Vein endothelial cell (primary cell): ENCODE results near the gene CNGA2. TPM values are rescaled to one million over a fixed set of nuclear protein-coding genes. Genes with fewer than 3 reads are reported as not detected.

Experiments
- total RNA-seq: library from RNA; depleted of rRNA; stranded (reverse); fragments of >200 nt; gene quantifications from 2 replicates; pipeline ENCODE4 v1.2.3, GENCODE V29; 2012

CNGA2 gene
- total RNA-seq: not detected in 2 replicates

GRCh38 chrX:151734446-151734845 is at the start of gene CNGA2:
Gene CNGA2 (plus strand): TSS chrX:151734746. CDS start chrX:151738484, 3,738 bp downstream.

GRCh38 chrX:151694661-151695582 is 39.6 kb upstream of the CNGA2 start, which contains the start of gene PRRG3:
Gene PRRG3 (plus strand): TSS chrX:151695458. CDS start chrX:151698815, 3,357 bp downstream.

GRCh38 chrX:151715752-151716151 is 18.8 kb upstream of the CNGA2 start, which contains the start of gene FATE1:
Gene FATE1 (plus strand): TSS chrX:151716035. CDS start chrX:151716120, 85 bp downstream.

Other genes starting within 250 kb of the CNGA2 start
- not detected in 2 replicates for gene PASD1, start 171.1 kb upstream of the CNGA2 start, total RNA-seq
- gene PRRG3, start 39.3 kb upstream of the CNGA2 start, total RNA-seq: not detected in 2 replicates
- not detected in 2 replicates for gene FATE1, start 18.7 kb upstream of the CNGA2 start, total RNA-seq
- not detected in 2 replicates for gene MAGEA4, start 178.1 kb downstream of the CNGA2 start, total RNA-seq
- 28.9 and 36.3 TPM in 2 replicates for gene GABRE, start 239.9 kb downstream of the CNGA2 start, total RNA-seq